B cell (primary cell): Measurements from ENCODE around the gene KATNA1.

Experiments used
- CTCF ChIP-seq: fragments of 200-600 bp; IDR thresholded peaks from one replicate; pipeline ENCODE4 v1.8.0; 2022; ENCODE audit warnings: antibody characterized with exemption, mild to moderate bottlenecking
- EZH2 ChIP-seq: IDR thresholded peaks from 2 replicates; pipeline ENCODE4 v1.6.1; 2012; ENCODE audit warnings: borderline replicate concordance, low read depth, mild to moderate bottlenecking, moderate library complexity, low read length; ENCODE audit not compliant: insufficient read depth, poor library complexity, severe bottlenecking

DNA sequence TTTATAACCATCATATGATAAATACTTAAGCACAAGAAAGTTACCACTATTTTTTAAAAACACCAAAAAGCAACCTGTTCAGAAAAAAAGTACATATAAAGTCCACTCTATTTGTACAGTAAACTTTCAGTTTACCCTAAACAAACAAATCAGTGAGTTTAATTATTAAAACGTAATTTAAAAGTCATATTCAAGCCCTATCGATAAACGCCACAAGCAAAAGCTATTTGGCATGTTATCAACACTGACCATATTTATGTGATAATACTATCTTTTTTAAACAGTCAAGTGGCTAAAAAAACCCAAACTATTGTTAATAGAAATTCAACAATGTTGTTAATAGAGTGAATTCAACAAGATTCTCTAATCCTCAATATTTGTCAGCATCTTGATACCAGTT, 1.9 kb downstream of the KATNA1 start:
- no peak for TF ChIP-seq CTCF
- no peak for TF ChIP-seq EZH2
